K562 (cell line): ENCODE results near the gene PIK3CB. TPM values are rescaled to one million over a fixed set of nuclear protein-coding genes. Genes with fewer than 3 reads are reported as not detected.

Experiments used
- ARNT ChIP-seq, 2 experiments: fragments of 450-650 bp; IDR thresholded peaks; 2 replicates each; pipeline ENCODE4 v1.6.1; 2016; ENCODE audit warnings: mild to moderate bottlenecking in 1 of 2
- BCOR ChIP-seq: fragments of 450-650 bp; IDR thresholded peaks from 2 replicates; pipeline ENCODE4 v1.6.1; 2016
- DDX20 ChIP-seq: fragments of 450-650 bp; IDR thresholded peaks from 2 replicates; pipeline ENCODE4 v1.6.1; 2016; ENCODE audit warnings: missing genetic modification characterization, low read depth, mild to moderate bottlenecking, missing compliant biosample characterization, moderate library complexity
- KDM1A ChIP-seq, 2 experiments: fragments of 450-650 bp; IDR thresholded peaks; 2 replicates each; pipeline ENCODE4 v1.6.1; 2016; ENCODE audit warnings: mild to moderate bottlenecking in 2 of 2
- POLR3G ChIP-seq: IDR thresholded peaks from 2 replicates; pipeline ENCODE4 v1.6.1; 2011; ENCODE audit not compliant: insufficient read length, insufficient replicate concordance; ENCODE audit errors: extremely low read depth
- RBM25 ChIP-seq: fragments of 200-400 bp; formaldehyde crosslinking; IDR thresholded peaks from 2 replicates; pipeline ENCODE4 v1.6.1; 2018; ENCODE audit warnings: low read length, low read depth, moderate library complexity; ENCODE audit not compliant: severe bottlenecking
- SIN3B ChIP-seq: fragments of 450-650 bp; IDR thresholded peaks from 2 replicates; pipeline ENCODE4 v1.6.1; 2017; ENCODE audit warnings: low read depth, mild to moderate bottlenecking, moderate library complexity
- ZNF583 ChIP-seq: fragments of 250-450 bp; sonication (Bioruptor Pico); IDR thresholded peaks from 2 replicates; pipeline ENCODE4 v1.4.0; 2020
- polyA plus RNA-seq, 8 experiments: library from polyadenylated mRNA; depleted of rRNA in 4 of 8; stranded (reverse) in 5 of 8; unstranded in 3 of 8; fragments of >200 nt; fragmentation: Nextera tagmentation in 2 of 8; fragmentation: Illumina TruSeq in 1 of 8; extraction: Ambion mirVana in 2 of 8; extraction: Trizol in 1 of 8; gene quantifications; 2 replicates each; pipeline versions ENCODE4 v1.2.1 to v1.2.3, GENCODE V29; 2011 to 2014; ENCODE audit warnings: inconsistent platforms in 1 of 8, missing spikeins in 1 of 8
- total RNA-seq, 7 experiments: library from RNA; depleted of rRNA in 6 of 7; stranded (reverse); fragments of >200 nt in 6 of 7; fragmentation: Illumina TruSeq in 2 of 7; extraction: Trizol in 2 of 7; gene quantifications; 2 replicates each; pipeline versions ENCODE4 v1.2.1 to v1.2.3, GENCODE V29; 2011 to 2021; ENCODE audit warnings: low replicate concordance in 1 of 7
- TF ChIP-seq, protein P1 (sequence below): fragments of 150-350 bp; IDR thresholded peaks from 2 replicates; pipeline ENCODE4 v1.6.1; 2014; ENCODE audit warnings: low read depth, mild to moderate bottlenecking, low read length, borderline replicate concordance
- TF ChIP-seq, protein P2 (sequence below): fragments of 450-650 bp; IDR thresholded peaks from 2 replicates; pipeline ENCODE4 v1.6.1; 2018; ENCODE audit not compliant: partially characterized antibody
- TF ChIP-seq, protein P3 (sequence below), 2 experiments: fragments of 450-650 bp; IDR thresholded peaks; 2 replicates each; pipeline ENCODE4 v1.6.1; 2016; ENCODE audit warnings: mild to moderate bottlenecking in 2 of 2, borderline replicate concordance in 1 of 2, low read depth in 1 of 2, moderate library complexity in 1 of 2

PIK3CB gene
- total and polyA plus RNA-seq, 9 of the 15 experiments (the other 6 are each of a cell fraction or from before 2014, with no cell fraction given) = 15.3 to 62.6 (median 28.3) TPM

DNA sequence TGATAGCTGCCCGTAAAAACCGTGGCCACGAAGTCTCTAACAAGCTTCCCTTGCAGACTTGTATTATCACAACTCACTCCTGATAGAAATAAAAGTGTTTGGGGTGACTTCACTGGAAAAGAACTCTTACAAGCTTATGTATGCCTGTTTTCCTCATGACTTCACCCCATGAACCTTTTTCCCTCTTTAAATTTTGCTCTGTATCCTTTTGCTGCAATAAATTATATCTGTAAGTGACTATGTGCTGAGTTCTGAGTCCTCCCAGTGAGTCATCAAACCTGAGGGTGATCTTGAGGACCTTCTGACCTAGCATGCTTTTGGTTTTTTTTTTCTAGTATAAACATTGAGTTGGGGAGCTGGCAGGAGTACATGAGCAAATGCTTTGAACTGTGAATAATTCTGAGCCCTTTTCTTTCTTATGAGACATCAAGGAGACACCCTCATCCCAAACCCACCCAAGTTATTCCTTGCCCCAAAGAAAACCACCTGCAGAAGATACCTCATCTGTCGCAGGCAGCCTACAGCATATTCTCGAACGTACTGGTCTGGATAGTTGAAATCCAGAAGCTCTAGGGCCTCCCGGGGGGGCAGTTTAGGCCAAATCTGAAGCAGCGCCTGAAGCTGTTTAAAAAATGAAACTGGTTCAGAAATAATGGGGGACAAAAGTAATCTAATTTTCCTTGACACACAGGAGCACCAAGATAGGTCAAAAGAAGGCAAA, 140.3 kb downstream of the PIK3CB start (continued):
- TF ChIP-seq, protein P1, sequence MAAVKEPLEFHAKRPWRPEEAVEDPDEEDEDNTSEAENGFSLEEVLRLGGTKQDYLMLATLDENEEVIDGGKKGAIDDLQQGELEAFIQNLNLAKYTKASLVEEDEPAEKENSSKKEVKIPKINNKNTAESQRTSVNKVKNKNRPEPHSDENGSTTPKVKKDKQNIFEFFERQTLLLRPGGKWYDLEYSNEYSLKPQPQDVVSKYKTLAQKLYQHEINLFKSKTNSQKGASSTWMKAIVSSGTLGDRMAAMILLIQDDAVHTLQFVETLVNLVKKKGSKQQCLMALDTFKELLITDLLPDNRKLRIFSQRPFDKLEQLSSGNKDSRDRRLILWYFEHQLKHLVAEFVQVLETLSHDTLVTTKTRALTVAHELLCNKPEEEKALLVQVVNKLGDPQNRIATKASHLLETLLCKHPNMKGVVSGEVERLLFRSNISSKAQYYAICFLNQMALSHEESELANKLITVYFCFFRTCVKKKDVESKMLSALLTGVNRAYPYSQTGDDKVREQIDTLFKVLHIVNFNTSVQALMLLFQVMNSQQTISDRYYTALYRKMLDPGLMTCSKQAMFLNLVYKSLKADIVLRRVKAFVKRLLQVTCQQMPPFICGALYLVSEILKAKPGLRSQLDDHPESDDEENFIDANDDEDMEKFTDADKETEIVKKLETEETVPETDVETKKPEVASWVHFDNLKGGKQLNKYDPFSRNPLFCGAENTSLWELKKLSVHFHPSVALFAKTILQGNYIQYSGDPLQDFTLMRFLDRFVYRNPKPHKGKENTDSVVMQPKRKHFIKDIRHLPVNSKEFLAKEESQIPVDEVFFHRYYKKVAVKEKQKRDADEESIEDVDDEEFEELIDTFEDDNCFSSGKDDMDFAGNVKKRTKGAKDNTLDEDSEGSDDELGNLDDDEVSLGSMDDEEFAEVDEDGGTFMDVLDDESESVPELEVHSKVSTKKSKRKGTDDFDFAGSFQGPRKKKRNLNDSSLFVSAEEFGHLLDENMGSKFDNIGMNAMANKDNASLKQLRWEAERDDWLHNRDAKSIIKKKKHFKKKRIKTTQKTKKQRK = no peak
- TF ChIP-seq BCOR (no peak), SIN3B (no peak), ZNF583 (no peak), DDX20 (tag) (no peak), POLR3G (no peak), KDM1A (IDR thresholded peaks at IDR 0.05) (peak in 1 of 2 experiments; percentile 42; a peak in 2 of 4 replicates), ARNT (IDR thresholded peaks at IDR 0.05) (peak in 1 of 2 experiments; percentile 86; a peak in 1 of 4 replicates), RBM25 (no peak)
- TF ChIP-seq, protein P2, sequence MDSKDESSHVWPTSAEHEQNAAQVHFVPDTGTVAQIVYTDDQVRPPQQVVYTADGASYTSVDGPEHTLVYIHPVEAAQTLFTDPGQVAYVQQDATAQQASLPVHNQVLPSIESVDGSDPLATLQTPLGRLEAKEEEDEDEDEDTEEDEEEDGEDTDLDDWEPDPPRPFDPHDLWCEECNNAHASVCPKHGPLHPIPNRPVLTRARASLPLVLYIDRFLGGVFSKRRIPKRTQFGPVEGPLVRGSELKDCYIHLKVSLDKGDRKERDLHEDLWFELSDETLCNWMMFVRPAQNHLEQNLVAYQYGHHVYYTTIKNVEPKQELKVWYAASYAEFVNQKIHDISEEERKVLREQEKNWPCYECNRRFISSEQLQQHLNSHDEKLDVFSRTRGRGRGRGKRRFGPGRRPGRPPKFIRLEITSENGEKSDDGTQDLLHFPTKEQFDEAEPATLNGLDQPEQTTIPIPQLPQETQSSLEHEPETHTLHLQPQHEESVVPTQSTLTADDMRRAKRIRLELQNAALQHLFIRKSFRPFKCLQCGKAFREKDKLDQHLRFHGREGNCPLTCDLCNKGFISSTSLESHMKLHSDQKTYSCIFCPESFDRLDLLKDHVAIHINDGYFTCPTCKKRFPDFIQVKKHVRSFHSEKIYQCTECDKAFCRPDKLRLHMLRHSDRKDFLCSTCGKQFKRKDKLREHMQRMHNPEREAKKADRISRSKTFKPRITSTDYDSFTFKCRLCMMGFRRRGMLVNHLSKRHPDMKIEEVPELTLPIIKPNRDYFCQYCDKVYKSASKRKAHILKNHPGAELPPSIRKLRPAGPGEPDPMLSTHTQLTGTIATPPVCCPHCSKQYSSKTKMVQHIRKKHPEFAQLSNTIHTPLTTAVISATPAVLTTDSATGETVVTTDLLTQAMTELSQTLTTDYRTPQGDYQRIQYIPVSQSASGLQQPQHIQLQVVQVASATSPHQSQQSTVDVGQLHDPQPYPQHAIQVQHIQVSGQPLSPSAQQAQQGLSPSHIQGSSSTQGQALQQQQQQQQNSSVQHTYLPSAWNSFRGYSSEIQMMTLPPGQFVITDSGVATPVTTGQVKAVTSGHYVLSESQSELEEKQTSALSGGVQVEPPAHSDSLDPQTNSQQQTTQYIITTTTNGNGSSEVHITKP = no peak
- TF ChIP-seq, protein P3, sequence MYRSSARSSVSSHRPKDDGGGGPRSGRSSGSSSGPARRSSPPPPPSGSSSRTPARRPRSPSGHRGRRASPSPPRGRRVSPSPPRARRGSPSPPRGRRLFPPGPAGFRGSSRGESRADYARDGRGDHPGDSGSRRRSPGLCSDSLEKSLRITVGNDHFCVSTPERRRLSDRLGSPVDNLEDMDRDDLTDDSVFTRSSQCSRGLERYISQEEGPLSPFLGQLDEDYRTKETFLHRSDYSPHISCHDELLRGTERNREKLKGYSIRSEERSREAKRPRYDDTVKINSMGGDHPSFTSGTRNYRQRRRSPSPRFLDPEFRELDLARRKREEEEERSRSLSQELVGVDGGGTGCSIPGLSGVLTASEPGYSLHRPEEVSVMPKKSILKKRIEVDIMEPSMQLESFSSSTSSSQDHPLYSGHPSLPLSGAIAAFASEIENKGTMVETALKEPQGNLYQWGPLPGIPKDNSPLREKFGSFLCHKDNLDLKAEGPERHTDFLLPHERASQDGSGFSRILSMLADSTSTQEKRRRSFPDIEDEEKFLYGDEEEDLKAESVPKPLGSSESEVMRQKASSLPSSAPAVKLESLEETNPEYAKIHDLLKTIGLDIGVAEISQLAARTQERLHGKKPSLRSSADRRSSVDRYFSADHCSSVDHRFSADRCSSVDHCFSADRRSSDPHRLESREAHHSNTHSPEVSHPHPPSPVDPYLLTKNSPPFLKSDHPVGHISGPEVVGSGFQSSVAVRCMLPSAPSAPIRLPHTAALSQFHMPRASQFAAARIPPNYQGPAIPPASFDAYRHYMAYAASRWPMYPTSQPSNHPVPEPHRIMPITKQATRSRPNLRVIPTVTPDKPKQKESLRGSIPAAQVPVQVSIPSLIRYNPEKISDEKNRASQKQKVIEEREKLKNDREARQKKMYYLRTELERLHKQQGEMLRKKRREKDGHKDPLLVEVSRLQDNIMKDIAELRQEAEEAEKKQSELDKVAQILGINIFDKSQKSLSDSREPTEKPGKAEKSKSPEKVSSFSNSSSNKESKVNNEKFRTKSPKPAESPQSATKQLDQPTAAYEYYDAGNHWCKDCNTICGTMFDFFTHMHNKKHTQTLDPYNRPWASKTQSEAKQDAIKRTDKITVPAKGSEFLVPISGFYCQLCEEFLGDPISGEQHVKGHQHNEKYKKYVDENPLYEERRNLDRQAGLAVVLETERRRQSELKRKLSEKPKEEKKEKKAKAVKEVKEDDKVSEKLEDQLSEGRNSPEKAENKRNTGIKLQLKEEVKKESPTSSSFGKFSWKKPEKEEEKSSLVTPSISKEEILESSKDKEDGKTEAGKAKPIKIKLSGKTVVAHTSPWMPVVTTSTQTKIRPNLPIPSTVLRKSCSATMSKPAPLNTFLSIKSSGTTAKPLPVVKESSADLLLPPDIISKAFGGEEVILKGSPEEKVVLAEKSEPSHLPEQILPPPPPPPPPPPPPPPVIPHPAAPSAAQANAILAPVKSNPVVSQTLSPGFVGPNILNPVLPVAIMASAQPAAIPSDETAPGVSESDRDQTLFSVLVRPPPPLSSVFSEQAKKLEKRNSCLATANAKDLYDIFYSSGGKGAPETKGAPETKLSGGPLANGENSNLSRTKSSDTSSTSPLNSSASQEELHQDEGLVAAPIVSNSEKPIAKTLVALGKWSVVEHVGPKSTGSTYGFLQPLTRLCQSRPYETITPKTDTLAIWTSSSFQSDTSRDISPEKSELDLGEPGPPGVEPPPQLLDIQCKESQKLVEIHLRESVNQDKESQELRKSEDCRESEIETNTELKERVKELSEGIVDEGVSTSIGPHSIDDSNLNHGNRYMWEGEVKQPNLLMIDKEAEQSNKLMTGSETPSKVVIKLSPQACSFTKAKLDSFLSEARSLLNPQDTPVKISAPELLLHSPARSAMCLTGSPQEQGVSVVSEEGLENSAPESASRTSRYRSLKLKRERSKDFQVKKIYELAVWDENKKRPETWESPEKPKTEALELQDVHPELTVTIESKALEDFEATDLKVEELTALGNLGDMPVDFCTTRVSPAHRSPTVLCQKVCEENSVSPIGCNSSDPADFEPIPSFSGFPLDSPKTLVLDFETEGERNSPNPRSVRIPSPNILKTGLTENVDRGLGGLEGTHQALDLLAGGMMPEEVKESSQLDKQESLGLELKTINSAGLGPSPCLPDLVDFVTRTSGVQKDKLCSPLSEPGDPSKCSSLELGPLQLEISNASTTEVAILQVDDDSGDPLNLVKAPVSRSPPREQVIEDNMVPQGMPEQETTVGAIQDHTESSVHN (IDR thresholded peaks at IDR 0.05; ENCODE audit: borderline replicate concordance in 1 of 2, low read depth in 1 of 2) = peak in 1 of 2 experiments; percentile 64; a peak in 1 of 4 replicates
